HG02678 (cell line): ENCODE results near the gene CYBRD1.
"Not testable (repeated sequence)": the region's sequence is repeated elsewhere in the genome, so short reads cannot be mapped to it uniquely, and the experiment has no call there.

Source experiments
- ATAC-seq: cut with Tn5 transposase; IDR thresholded peaks from one replicate; pipeline ENCODE4 v1.9.1; 2021; ENCODE audit warnings: mild to moderate bottlenecking, moderate library complexity; ENCODE audit not compliant: unreplicated experiment

The CYBRD1 gene

GRCh38 chr2:171515672-171516298 is 6.5 kb upstream of the CYBRD1 start:
- no peak for ATAC-seq

- ATAC-seq, result no peak
Measured at GRCh38 chr2:171516793-171517192, 5.5 kb upstream of the CYBRD1 start.

- ATAC-seq, result no peak
Measured at GRCh38 chr2:171520471-171520870, 1.8 kb upstream of the CYBRD1 start.

GRCh38 chr2:171521361-171522051 is 768 bp upstream of the CYBRD1 start:
- no peak for ATAC-seq

GRCh38 chr2:171522788-171523087 is 464 bp downstream of the CYBRD1 start:
- ATAC-seq, result peak; percentile 24

GRCh38 chr2:171523088-171524017 is 1.1 kb downstream of the CYBRD1 start:
- peak; percentile 42 for ATAC-seq

- no peak for ATAC-seq
Measured at GRCh38 chr2:171524018-171524401, 1.7 kb downstream of the CYBRD1 start.

- ATAC-seq, result no peak
Measured at GRCh38 chr2:171529914-171530313, 7.6 kb downstream of the CYBRD1 start.

GRCh38 chr2:171530378-171530777 is 8.1 kb downstream of the CYBRD1 start:
- ATAC-seq, result no peak

GRCh38 chr2:171530859-171531258 is 8.6 kb downstream of the CYBRD1 start:
- ATAC-seq, result not testable (repeated sequence)

- no peak for ATAC-seq
Measured at GRCh38 chr2:171531291-171531690, 9.0 kb downstream of the CYBRD1 start.

- no peak for ATAC-seq
Measured at GRCh38 chr2:171531836-171532450, 9.7 kb downstream of the CYBRD1 start.

GRCh38 chr2:171533331-171533730 is 11.1 kb downstream of the CYBRD1 start:
- ATAC-seq, result no peak

GRCh38 chr2:171535528-171535927 is 13.3 kb downstream of the CYBRD1 start:
- not testable (repeated sequence) for ATAC-seq

GRCh38 chr2:171540437-171540836 is 18.2 kb downstream of the CYBRD1 start:
- ATAC-seq, result peak; percentile 52

- ATAC-seq, result no peak
Measured at GRCh38 chr2:171541202-171541887, 19.1 kb downstream of the CYBRD1 start.

- no peak for ATAC-seq
Measured at GRCh38 chr2:171545086-171545485, 22.8 kb downstream of the CYBRD1 start.

- no peak for ATAC-seq
Measured at GRCh38 chr2:171547256-171547655, 25.0 kb downstream of the CYBRD1 start.

GRCh38 chr2:171547720-171548119 is 25.4 kb downstream of the CYBRD1 start:
- no peak for ATAC-seq

GRCh38 chr2:171550613-171551012 is 28.3 kb downstream of the CYBRD1 start:
- no peak for ATAC-seq

- ATAC-seq, result no peak
Measured at GRCh38 chr2:171551836-171552235, 29.6 kb downstream of the CYBRD1 start.
